Activated CD4-positive, CD25-positive, alpha-beta regulatory T cell treated with anti-CD3 and anti-CD28 coated beads, Interleukin-2, amount 50 U/mL, for 16 hours (primary cell): Measurements from ENCODE around the gene PGPEP1.
"Not testable (repeated sequence)": the region's sequence is repeated elsewhere in the genome, so short reads cannot be mapped to it uniquely, and the experiment has no call there.

Experiments
- DNase-seq: peaks from one replicate; pipeline ENCODE4 v3.0.0-alpha.2; 2020; ENCODE audit warnings: low read depth, low spot score

Gene PGPEP1

GRCh38 chr19:18364277-18364825, 24.0 kb downstream of the PGPEP1 start:
- DNase-seq, result not testable (repeated sequence)

GRCh38 chr19:18364826-18365528, 24.6 kb downstream of the PGPEP1 start:
- no peak for DNase-seq

- no peak for DNase-seq
These were observed 25.6 kb downstream of the PGPEP1 start for GRCh38 chr19:18366021-18366435.

GRCh38 chr19:18368504-18369222, 28.3 kb downstream of the PGPEP1 start:
- DNase-seq, result no peak

- no peak for DNase-seq
These were observed 33.1 kb downstream of the PGPEP1 start for GRCh38 chr19:18373407-18373891.

GRCh38 chr19:18373892-18374629, 33.7 kb downstream of the PGPEP1 start:
- DNase-seq, result no peak

GRCh38 chr19:18377026-18377425, 36.6 kb downstream of the PGPEP1 start:
- no peak for DNase-seq

- DNase-seq, result no peak
These were observed 39.7 kb downstream of the PGPEP1 start for GRCh38 chr19:18379803-18380747.

GRCh38 chr19:18380843-18381242, 40.4 kb downstream of the PGPEP1 start:
- no peak for DNase-seq

GRCh38 chr19:18383622-18384021, 43.2 kb downstream of the PGPEP1 start:
- DNase-seq, result not testable (repeated sequence)

- no peak for DNase-seq
These were observed 44.4 kb downstream of the PGPEP1 start for GRCh38 chr19:18384775-18385174.

- DNase-seq, result no peak
These were observed 44.9 kb downstream of the PGPEP1 start for GRCh38 chr19:18385359-18385674.

- no peak for DNase-seq
These were observed 45.5 kb downstream of the PGPEP1 start, which contains the start of gene GDF15 for GRCh38 chr19:18385675-18386542. Gene GDF15, plus strand, starts transcription at chr19:18386158. Its CDS starts 32 bp downstream, at chr19:18386190.

- DNase-seq, result no peak
These were observed 46.3 kb downstream of the PGPEP1 start for GRCh38 chr19:18386543-18387271.

- peak; percentile 55 for DNase-seq
These were observed 47.9 kb downstream of the PGPEP1 start for GRCh38 chr19:18388100-18388959.

- no peak for DNase-seq
These were observed 48.7 kb downstream of the PGPEP1 start for GRCh38 chr19:18388960-18389725.

GRCh38 chr19:18389726-18390064, 49.3 kb downstream of the PGPEP1 start:
- no peak for DNase-seq
